Measurements from ENCODE around the gene ATP6V1C2.
"Not testable (repeated sequence)": the region's sequence is repeated elsewhere in the genome, so short reads cannot be mapped to it uniquely, and the experiment has no call there.

Gene ATP6V1C2

DNA sequence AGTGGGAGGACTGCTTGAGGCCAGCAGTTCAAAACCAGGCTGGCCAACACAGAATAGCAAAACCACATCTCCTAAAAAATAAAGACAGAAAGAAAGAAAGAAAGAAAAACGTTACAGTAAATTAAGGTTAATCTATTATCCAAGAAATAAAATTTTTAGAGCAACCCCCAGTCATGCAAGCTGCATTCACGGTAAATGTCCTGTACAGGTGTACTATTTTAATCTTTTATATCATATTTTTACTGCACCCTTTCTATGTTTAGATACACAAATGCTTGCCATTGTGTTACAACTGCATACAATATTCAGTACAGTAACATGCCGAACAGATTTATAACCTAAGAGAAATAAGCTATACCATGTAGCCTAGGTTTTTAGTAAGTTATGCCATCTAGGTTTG is 85.1 kb downstream of the ATP6V1C2 start:
- in situ Hi-C loops (cut with MboI; ENCODE audit: low pct_unique_long_range_greater_than_20kb, low sequenced_read_pairs, unreplicated experiment) = no loop called here
- TF ChIP-seq, protein P1, sequence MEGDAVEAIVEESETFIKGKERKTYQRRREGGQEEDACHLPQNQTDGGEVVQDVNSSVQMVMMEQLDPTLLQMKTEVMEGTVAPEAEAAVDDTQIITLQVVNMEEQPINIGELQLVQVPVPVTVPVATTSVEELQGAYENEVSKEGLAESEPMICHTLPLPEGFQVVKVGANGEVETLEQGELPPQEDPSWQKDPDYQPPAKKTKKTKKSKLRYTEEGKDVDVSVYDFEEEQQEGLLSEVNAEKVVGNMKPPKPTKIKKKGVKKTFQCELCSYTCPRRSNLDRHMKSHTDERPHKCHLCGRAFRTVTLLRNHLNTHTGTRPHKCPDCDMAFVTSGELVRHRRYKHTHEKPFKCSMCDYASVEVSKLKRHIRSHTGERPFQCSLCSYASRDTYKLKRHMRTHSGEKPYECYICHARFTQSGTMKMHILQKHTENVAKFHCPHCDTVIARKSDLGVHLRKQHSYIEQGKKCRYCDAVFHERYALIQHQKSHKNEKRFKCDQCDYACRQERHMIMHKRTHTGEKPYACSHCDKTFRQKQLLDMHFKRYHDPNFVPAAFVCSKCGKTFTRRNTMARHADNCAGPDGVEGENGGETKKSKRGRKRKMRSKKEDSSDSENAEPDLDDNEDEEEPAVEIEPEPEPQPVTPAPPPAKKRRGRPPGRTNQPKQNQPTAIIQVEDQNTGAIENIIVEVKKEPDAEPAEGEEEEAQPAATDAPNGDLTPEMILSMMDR (IDR thresholded peaks at IDR 0.05; ENCODE audit: extremely low read depth, insufficient read depth, missing control alignments) = no peak
- no peak for DNase-seq (ENCODE audit: low spot score)

DNA sequence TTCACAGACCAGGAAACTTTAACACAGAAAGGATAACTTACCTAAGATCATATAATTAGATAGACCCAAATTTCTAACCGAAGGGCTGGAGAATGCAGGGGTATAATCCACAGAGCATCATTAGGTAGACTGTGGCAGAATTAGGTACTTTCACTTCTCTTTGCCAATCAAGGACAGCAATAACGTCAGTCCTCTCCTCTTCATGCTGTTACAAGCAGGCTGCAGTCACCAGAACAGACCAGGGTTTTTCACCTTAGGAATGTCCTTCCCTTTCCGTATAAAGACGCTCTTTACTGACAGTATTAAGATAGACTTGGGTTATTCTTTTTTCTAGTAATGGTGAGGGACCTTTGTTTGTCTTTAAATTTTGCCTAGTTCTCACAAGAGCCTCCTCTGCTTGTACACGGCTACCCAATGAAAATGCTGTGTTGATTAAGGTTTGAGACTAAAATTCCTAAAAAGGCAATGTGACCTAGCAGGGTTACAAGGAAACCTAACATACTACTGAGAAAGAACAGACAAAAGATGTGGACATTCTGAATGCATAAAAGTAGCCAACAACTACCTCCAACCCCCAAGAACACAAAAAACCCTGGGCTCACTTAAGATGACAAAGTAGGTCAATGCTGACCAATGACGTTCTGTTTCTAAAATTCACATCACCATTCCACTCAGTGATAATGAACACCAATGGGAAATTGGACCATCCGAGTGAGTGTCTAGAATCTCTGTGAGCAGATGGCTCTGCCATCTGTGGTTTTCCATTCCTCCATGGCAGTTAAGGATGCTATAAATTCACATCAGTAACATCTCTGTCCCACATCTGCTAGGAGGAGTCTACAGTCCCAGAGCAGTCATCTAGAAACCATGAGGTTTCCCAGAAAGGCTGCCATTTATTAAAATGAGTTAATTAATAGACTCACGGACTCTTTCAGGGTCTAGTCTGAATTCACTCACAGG is 89.1 kb downstream of the ATP6V1C2 start:
- DNase-seq (ENCODE audit: low spot score) = peak; percentile 62
- TF ChIP-seq, protein P1 (IDR thresholded peaks at IDR 0.05; ENCODE audit: extremely low read depth, insufficient read depth, missing control alignments) = no peak
- in situ Hi-C loops (cut with MboI; ENCODE audit: low pct_unique_long_range_greater_than_20kb, low sequenced_read_pairs, unreplicated experiment) = no loop called here

- TF ChIP-seq, protein P1 (IDR thresholded peaks at IDR 0.05; ENCODE audit: extremely low read depth, insufficient read depth, missing control alignments) = no peak
- no peak for DNase-seq (ENCODE audit: low spot score)
- in situ Hi-C loops (cut with MboI; ENCODE audit: low pct_unique_long_range_greater_than_20kb, low sequenced_read_pairs, unreplicated experiment) = no loop called here
Observed at GRCh38 chr2:10811517-10811916, 90.1 kb downstream of the ATP6V1C2 start.

DNA sequence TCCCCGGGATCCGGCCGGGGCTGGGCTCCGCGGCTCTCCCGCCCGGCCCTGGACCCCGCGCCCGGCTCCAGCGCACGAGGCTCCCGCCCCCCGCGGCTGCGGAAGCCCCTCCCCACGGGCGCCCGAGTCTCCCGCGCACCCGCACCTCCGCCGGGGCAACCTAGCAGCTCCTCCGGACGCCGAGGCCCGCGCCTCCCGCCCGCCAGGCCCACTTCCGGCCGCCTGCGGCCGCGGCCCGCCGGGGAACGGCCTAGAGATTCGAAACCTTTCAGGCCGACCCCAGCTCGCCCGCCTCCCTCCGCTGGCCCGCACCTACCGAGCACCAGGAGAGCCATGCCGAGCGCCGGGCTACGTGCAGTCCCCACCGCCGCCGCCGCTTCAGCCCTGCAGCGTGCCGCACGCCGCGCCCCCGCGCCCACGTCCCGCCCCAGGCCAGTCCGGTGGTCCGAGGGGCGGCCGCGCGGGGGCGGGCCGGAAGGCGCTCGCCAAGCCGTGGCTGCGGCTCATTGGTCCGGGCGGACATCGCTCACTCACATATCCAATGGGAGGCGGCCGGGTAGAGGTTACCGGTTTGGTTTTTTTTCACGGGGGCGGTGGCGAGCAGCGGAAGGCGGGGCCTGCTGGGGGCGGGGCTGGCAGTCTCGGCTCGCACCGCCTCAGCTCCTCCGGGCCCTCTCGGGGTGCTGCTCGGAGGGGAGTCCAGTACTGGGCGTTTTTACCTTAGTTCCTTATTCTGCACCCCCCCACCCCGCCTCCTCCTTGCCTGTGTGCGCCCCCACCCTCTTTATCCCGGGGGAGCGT is 91.1 kb downstream of the ATP6V1C2 start, which contains the start of gene PDIA6:
PDIA6 (minus strand) TSS at position 424 of the 801 bp plus-strand sequence; CDS start at position 335, 89 bp downstream.
- DNase-seq (ENCODE audit: low spot score) = peak; percentile 98
- TF ChIP-seq, protein P1 (IDR thresholded peaks at IDR 0.05; ENCODE audit: extremely low read depth, insufficient read depth, missing control alignments) = no peak
- in situ Hi-C loops (cut with MboI; ENCODE audit: low pct_unique_long_range_greater_than_20kb, low sequenced_read_pairs, unreplicated experiment) = no loop called here

DNA sequence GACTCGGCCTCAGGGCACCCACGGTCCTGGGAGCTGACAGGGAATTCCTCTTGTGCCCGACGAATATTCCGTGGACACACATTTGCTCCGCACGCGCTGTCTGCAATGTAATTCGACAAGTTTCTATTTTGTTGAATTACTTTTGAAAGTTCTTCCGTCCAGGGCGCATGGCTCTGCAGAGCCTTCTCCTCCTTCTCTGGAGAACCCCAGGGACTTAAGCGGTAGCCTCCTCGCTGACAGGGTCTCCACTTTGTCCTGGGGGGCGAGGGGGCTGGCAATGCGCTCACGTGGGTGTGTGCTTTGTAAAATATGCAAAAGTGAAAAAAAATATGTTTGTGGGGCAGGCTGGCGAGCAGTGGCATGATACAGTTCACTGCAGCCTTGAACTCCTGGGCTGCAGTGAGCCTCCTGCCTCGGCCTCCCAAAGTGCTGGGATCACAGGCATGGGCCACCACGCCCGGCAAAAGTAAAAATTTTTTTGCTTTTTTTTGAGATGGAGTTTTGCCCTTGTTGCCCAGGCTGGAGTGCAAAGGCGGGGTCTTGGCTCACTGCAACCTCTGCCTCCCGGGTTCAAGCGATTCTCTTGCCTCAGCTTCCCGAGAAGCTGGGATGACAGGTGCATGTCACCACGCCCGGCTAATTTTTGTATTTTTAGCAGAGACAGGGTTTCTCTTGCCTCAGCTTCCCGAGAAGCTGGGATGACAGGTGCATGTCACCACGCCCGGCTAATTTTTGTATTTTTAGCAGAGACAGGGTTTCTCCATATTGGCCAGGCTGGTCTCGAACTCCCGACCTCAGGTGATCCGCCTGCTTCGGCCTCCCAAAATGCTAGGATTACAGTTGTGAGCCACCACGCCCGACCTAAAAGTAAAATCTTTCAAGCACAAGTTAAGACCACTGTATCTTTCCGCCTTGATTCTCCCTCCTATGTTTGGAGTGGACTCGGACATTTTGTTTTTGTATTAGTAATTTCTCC is 92.0 kb downstream of the ATP6V1C2 start:
- in situ Hi-C loops (cut with MboI; ENCODE audit: low pct_unique_long_range_greater_than_20kb, low sequenced_read_pairs, unreplicated experiment); DNase-seq (ENCODE audit: low spot score): not testable (repeated sequence)

GRCh38 chr2:10814142-10814541 is 92.7 kb downstream of the ATP6V1C2 start:
- in situ Hi-C loops (cut with MboI; ENCODE audit: low pct_unique_long_range_greater_than_20kb, low sequenced_read_pairs, unreplicated experiment) = no loop called here
- TF ChIP-seq, protein P1 (IDR thresholded peaks at IDR 0.05; ENCODE audit: extremely low read depth, insufficient read depth, missing control alignments) = no peak

More at GRCh38 chr2:10814142-10814541, 92.7 kb downstream of the ATP6V1C2 start:
- DNase-seq (ENCODE audit: low spot score) = no peak
